Measurements from ENCODE around the gene CALD1. TPM values are rescaled to one million over a fixed set of nuclear protein-coding genes. Genes with fewer than 3 reads are reported as not detected.

The CALD1 gene
- polyA plus RNA-seq, 4 donors = 3.4 to 70.8 (median 45.3) TPM

GRCh38 chr7:134879815-134880475, 100.5 kb downstream of the CALD1 start:
- Histone ChIP-seq H3K36me3 (ENCODE audit: control insufficient read depth in 3 of 3, insufficient read depth in 2 of 3, low read depth in 1 of 3, low read length in 3 of 3) (no peaks in the 10 kb centered on the region), H3K4me1 (ENCODE audit: control insufficient read depth in 3 of 3, insufficient read depth in 2 of 3, low read depth in 1 of 3, low read length in 2 of 3) (peaks cover 0 to 9% (median 0%) of the 10 kb centered on the region in 3 donors), H3K4me3 (ENCODE audit: low read depth in 1 of 3, low read length in 3 of 3) (no peak overlapping the region), H3K9me3 (ENCODE audit: control insufficient read depth in 2 of 2, insufficient read depth in 1 of 2, low read depth in 1 of 2, low read length in 1 of 2) (no peaks in the 10 kb centered on the region), H3K27ac (ENCODE audit: low read depth in 1 of 3, low read length in 2 of 3) (peak overlapping the region in 1 of 3 donors; percentile 24), H3K27me3 (ENCODE audit: control insufficient read depth in 3 of 3, insufficient read depth in 3 of 3, low read length in 3 of 3) (no peaks in the 10 kb centered on the region)
- DNase-seq (no peak), FAIRE-seq (no peak)
- WGBS, 3 donors = 67 to 75% (median 69%) methylated on average over 4 of the region's 4 CpGs

DNA sequence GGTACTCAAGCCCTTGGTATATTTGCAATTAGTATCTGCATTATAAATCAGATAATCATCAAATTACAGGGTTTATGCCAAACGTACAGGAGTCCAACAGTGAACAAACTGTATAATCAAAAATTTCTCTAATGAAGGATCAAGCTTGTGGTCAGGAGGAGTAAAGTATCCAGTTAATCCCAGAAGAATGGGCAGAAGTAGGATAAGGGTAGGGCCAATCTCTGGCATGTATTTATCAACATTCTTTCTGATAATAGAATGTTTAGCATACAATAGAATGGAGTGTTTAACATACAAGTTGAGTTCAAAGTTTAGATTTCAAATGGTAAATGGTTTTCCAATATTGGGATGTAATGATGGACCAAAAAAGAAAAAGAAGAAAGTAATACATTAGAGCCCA, 103.0 kb downstream of the CALD1 start:
- Histone ChIP-seq H3K36me3 (ENCODE audit: control insufficient read depth in 3 of 3, insufficient read depth in 2 of 3, low read depth in 1 of 3, low read length in 3 of 3) (no peaks in the 10 kb centered on the region), H3K9me3 (ENCODE audit: control insufficient read depth in 2 of 2, insufficient read depth in 1 of 2, low read depth in 1 of 2, low read length in 1 of 2) (no peaks in the 10 kb centered on the region), H3K4me1 (ENCODE audit: control insufficient read depth in 3 of 3, insufficient read depth in 2 of 3, low read depth in 1 of 3, low read length in 2 of 3) (peaks cover 0 to 14% (median 2%) of the 10 kb centered on the region in 3 donors), H3K27ac (ENCODE audit: low read depth in 1 of 3, low read length in 2 of 3) (no peak overlapping the region), H3K27me3 (ENCODE audit: control insufficient read depth in 3 of 3, insufficient read depth in 3 of 3, low read length in 3 of 3) (no peaks in the 10 kb centered on the region), H3K4me3 (ENCODE audit: low read depth in 1 of 3, low read length in 3 of 3) (no peak overlapping the region)
- DNase-seq (no peak), FAIRE-seq (no peak)
- 7 to 43% (median 27%) methylated on average over 1 of the region's 1 CpG for WGBS, 3 donors

DNA sequence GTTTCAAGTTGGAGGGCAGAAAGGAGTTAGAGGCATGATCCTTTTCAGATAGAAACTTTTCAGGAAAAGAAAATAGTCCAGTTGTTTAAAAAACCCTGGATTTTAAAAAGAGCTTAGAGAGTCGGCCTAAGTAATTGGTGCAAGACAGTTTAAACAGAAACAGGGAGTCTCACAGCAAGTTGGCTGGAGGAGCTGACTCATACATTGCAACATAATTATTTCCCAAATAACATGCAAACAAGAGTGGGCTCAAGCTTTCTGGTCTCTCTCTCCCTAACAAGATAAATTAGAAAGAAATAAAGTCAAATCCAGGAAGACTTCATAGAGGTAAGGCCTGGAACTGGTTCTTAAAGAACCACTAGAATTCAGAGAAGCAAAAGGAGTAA, 106.5 kb downstream of the CALD1 start:
- no peaks in the 10 kb centered on the region for H3K9me3 ChIP-seq (ENCODE audit: control insufficient read depth in 2 of 2, insufficient read depth in 1 of 2, low read depth in 1 of 2, low read length in 1 of 2)
- H3K27me3 ChIP-seq (ENCODE audit: control insufficient read depth in 3 of 3, insufficient read depth in 3 of 3, low read length in 3 of 3) = peaks cover 0 to 5% (median 0%) of the 10 kb centered on the region in 3 donors
- 59 to 79% (median 69%) methylated on average over 1 of the region's 1 CpG for WGBS, 3 donors
- DNase-seq = no peak
- peaks cover 0 to 3% (median 0%) of the 10 kb centered on the region in 3 donors for H3K36me3 ChIP-seq (ENCODE audit: control insufficient read depth in 3 of 3, insufficient read depth in 2 of 3, low read depth in 1 of 3, low read length in 3 of 3)
- FAIRE-seq = no peak
- no peak overlapping the region for H3K4me3 ChIP-seq (ENCODE audit: low read depth in 1 of 3, low read length in 3 of 3)
- peak overlapping the region in 1 of 3 donors; percentile 38 for H3K27ac ChIP-seq (ENCODE audit: low read depth in 1 of 3, low read length in 2 of 3)
- peaks cover 0 to 19% (median 0%) of the 10 kb centered on the region in 3 donors for H3K4me1 ChIP-seq (ENCODE audit: control insufficient read depth in 3 of 3, insufficient read depth in 2 of 3, low read depth in 1 of 3, low read length in 2 of 3)

DNA sequence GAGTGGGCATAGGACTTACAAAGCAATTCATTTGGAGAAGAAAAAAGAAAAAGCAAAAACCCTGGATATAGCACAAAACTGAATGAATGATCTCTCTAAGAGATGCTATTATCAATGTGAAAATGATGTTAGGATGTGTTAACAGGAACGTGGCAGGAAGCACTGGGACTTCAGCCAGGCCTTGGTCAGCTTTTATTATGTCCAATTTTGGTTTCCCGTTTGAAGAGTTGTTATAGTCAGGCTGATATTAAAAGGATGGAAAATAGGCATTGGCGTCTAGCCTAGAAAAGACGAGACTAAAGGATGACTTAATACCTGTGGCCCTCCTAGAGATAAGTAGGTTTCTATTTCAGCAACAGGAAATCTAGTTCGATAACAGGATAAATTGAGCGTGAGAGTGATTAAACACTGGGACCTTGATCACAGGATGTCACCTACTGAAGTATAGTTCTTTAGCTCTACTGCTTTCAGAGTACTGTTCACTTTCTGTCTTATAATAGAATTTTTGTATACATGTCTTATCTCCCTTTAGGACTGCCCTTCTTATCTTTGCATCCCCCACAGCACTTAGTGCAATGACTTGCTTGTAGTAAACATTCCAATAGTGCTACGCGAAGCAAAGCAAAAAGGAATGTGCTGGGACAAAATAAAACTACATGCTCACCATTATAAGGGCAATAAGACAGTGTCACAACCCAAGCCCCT, 107.1 kb downstream of the CALD1 start:
- peaks cover 0 to 5% (median 3%) of the 10 kb centered on the region in 3 donors for H3K27me3 ChIP-seq (ENCODE audit: control insufficient read depth in 3 of 3, insufficient read depth in 3 of 3, low read length in 3 of 3)
- H3K9me3 ChIP-seq (ENCODE audit: control insufficient read depth in 2 of 2, insufficient read depth in 1 of 2, low read depth in 1 of 2, low read length in 1 of 2) = no peaks in the 10 kb centered on the region
- H3K4me3 ChIP-seq (ENCODE audit: low read depth in 1 of 3, low read length in 3 of 3) = no peak overlapping the region
- peak overlapping the region in 2 of 3 donors; percentile 38 to 59 for H3K27ac ChIP-seq (ENCODE audit: low read depth in 1 of 3, low read length in 2 of 3)
- FAIRE-seq = no peak
- peak in 1 of 2 donors; percentile 37 for DNase-seq
- H3K36me3 ChIP-seq (ENCODE audit: control insufficient read depth in 3 of 3, insufficient read depth in 2 of 3, low read depth in 1 of 3, low read length in 3 of 3) = peaks cover 0 to 3% (median 0%) of the 10 kb centered on the region in 3 donors
- H3K4me1 ChIP-seq (ENCODE audit: control insufficient read depth in 3 of 3, insufficient read depth in 2 of 3, low read depth in 1 of 3, low read length in 2 of 3) = peaks cover 0 to 24% (median 0%) of the 10 kb centered on the region in 3 donors
- WGBS, 3 donors = 19 to 29% (median 26%) methylated on average over 8 of the region's 8 CpGs

GRCh38 chr7:134887523-134887922, 108.1 kb downstream of the CALD1 start:
- FAIRE-seq = no peak
- H3K27me3 ChIP-seq (ENCODE audit: control insufficient read depth in 3 of 3, insufficient read depth in 3 of 3, low read length in 3 of 3) = peaks cover 0 to 6% (median 5%) of the 10 kb centered on the region in 3 donors
- H3K4me1 ChIP-seq (ENCODE audit: control insufficient read depth in 3 of 3, insufficient read depth in 2 of 3, low read depth in 1 of 3, low read length in 2 of 3) = peaks cover 0 to 24% (median 0%) of the 10 kb centered on the region in 3 donors
- no peak overlapping the region for H3K27ac ChIP-seq (ENCODE audit: low read depth in 1 of 3, low read length in 2 of 3)
- H3K4me3 ChIP-seq (ENCODE audit: low read depth in 1 of 3, low read length in 3 of 3) = no peak overlapping the region
- H3K9me3 ChIP-seq (ENCODE audit: control insufficient read depth in 2 of 2, insufficient read depth in 1 of 2, low read depth in 1 of 2, low read length in 1 of 2) = no peaks in the 10 kb centered on the region
- H3K36me3 ChIP-seq (ENCODE audit: control insufficient read depth in 3 of 3, insufficient read depth in 2 of 3, low read depth in 1 of 3, low read length in 3 of 3) = peaks cover 0 to 3% (median 0%) of the 10 kb centered on the region in 3 donors
- 90 to 96% (median 94%) methylated on average over 8 of the region's 8 CpGs for WGBS, 3 donors
- no peak for DNase-seq

DNA sequence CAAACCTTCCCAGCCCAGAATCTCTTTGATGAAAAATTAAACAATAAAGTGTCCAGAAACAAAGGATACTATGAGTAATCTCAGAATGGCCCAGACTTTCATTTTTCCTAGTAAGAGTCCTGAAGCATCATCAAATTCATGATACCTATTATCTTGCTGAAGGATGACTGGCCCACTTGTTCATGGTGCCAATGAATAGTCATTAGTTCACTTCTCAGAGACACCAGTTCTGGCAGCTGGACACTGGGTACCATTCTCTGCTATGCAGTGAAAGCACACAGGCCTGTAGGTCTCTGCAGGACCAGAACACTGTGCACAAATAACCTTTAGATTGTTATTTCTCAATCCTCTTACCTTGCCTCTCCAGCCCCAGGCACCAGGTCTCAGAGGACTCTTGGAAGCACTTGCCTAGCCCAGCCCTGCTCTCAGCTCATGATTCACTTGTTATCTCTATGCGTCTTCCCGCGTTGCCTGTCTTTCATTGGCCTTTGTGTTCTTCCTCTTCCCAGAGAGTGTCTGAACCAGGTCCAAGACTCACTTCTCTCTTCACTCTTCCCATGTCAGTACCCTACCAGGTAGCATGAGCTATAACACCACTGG, 108.8 kb downstream of the CALD1 start:
- WGBS, 3 donors = 28 to 52% (median 37%) methylated on average over 3 of the region's 3 CpGs
- H3K9me3 ChIP-seq (ENCODE audit: control insufficient read depth in 2 of 2, insufficient read depth in 1 of 2, low read depth in 1 of 2, low read length in 1 of 2) = no peaks in the 10 kb centered on the region
- H3K36me3 ChIP-seq (ENCODE audit: control insufficient read depth in 3 of 3, insufficient read depth in 2 of 3, low read depth in 1 of 3, low read length in 3 of 3) = peaks cover 0 to 3% (median 0%) of the 10 kb centered on the region in 3 donors
- H3K4me3 ChIP-seq (ENCODE audit: low read depth in 1 of 3, low read length in 3 of 3) = no peak overlapping the region
- H3K27ac ChIP-seq (ENCODE audit: low read depth in 1 of 3, low read length in 2 of 3) = no peak overlapping the region
- DNase-seq (no peak), FAIRE-seq (no peak)
- H3K4me1 ChIP-seq (ENCODE audit: control insufficient read depth in 3 of 3, insufficient read depth in 2 of 3, low read depth in 1 of 3, low read length in 2 of 3) = peaks cover 0 to 24% (median 0%) of the 10 kb centered on the region in 3 donors
- peaks cover 0 to 11% (median 6%) of the 10 kb centered on the region in 3 donors for H3K27me3 ChIP-seq (ENCODE audit: control insufficient read depth in 3 of 3, insufficient read depth in 3 of 3, low read length in 3 of 3)

DNA sequence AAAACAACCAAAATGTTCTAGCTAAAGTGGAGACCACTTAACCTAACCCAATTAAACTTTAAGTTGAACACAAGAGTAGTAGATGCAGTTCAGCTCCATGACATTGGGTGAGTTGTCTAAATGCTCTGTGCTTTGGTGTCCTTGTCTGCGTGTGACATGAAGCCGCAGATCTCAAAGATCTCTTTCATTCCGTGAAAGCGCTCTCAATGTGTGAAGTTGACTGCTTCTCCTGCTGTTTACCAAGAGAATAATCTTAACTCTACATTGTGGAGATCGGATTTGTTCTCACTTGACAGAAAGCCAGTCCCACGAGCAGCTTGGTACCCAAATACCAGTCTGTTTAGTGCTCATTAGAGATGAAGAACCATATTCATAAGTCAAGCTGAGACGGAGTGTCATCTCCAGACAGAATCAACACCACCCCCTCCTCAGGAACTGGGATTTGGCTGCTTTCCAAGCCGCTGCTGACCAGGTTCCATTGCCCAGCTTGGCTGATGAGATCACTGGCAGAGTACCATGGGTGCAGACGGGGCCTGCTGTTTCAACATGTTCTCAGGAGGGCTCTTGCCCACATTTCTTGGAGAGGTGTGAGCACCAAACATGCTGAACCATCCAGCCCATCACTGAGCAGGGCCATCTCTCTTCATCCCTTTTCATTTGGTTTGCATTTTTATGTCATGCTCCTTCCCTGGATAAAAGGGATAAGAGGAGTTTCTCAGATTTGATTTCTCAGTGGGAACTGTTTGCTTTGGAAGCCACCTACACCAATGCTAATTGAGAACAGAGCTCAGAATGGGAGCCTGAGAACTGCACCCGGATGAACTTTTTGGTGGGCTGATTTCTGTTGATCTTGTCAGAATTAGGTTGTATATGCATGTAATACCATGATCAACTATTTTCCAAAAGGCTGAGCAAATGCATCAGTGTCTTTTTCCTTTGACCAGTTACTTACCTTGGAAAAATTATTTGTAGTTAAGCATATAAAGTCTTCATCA, 111.1 kb downstream of the CALD1 start:
- peaks cover 0 to 24% (median 0%) of the 10 kb centered on the region in 3 donors for H3K4me1 ChIP-seq (ENCODE audit: control insufficient read depth in 3 of 3, insufficient read depth in 2 of 3, low read depth in 1 of 3, low read length in 2 of 3)
- H3K9me3 ChIP-seq (ENCODE audit: control insufficient read depth in 2 of 2, insufficient read depth in 1 of 2, low read depth in 1 of 2, low read length in 1 of 2) = no peaks in the 10 kb centered on the region
- H3K27me3 ChIP-seq (ENCODE audit: control insufficient read depth in 3 of 3, insufficient read depth in 3 of 3, low read length in 3 of 3) = peaks cover 0 to 11% (median 6%) of the 10 kb centered on the region in 3 donors
- H3K4me3 ChIP-seq (ENCODE audit: low read depth in 1 of 3, low read length in 3 of 3) = peak overlapping the region in 1 of 3 donors; percentile 52
- no peak for FAIRE-seq
- 72 to 79% (median 76%) methylated on average over 10 of the region's 10 CpGs for WGBS, 3 donors
- H3K36me3 ChIP-seq (ENCODE audit: control insufficient read depth in 3 of 3, insufficient read depth in 2 of 3, low read depth in 1 of 3, low read length in 3 of 3) = peaks cover 0 to 3% (median 0%) of the 10 kb centered on the region in 3 donors
- peak in 1 of 2 donors; percentile 11 for DNase-seq
- peak overlapping the region in 1 of 3 donors; percentile 5 for H3K27ac ChIP-seq (ENCODE audit: low read depth in 1 of 3, low read length in 2 of 3)

Data from small intestine (tissue), 7 donors.